Spleen (tissue), 11 donors: ENCODE measurements around the gene DOK7. TPM values are rescaled to one million over a fixed set of nuclear protein-coding genes. Genes with fewer than 3 reads are reported as not detected.

Source experiments
- DNase-seq: peaks from one replicate; pipeline ENCODE4 v3.0.0-alpha.2; 2020
- H3K27ac ChIP-seq, 8 donors: fragments of 200-600 bp; sonication (generic) in 7 of 8; 1 replicate in 4 of 8; 2 replicates in 4 of 8; pipeline versions ENCODE4 v1.5.0 to v1.8.0; 2016 to 2021; ENCODE audit warnings: inconsistent platforms in 4 of 8, mild to moderate bottlenecking in 4 of 8, moderate library complexity in 1 of 8
- H3K27me3 ChIP-seq, 7 donors: fragments of 200-600 bp; sonication (generic) in 6 of 7; replicated peaks in 1 of 7; 1 replicate in 4 of 7; 2 replicates in 3 of 7; pipeline versions ENCODE4 v1.5.0 to v1.8.0; 2016 to 2021; ENCODE audit warnings: inconsistent platforms in 3 of 7, mild to moderate bottlenecking in 1 of 7
- H3K36me3 ChIP-seq, 6 donors: fragments of 200-600 bp; sonication (generic) in 5 of 6; 1 replicate in 4 of 6; 2 replicates in 2 of 6; pipeline versions ENCODE4 v1.5.0 to v1.8.0; 2016 to 2021; ENCODE audit warnings: inconsistent platforms in 2 of 6
- H3K4me1 ChIP-seq, 6 donors: fragments of 200-600 bp; sonication (generic) in 5 of 6; 1 replicate in 3 of 6; 2 replicates in 3 of 6; pipeline versions ENCODE4 v1.5.0 to v1.8.0; 2016 to 2021; ENCODE audit warnings: inconsistent platforms in 3 of 6
- H3K4me3 ChIP-seq, 8 donors: fragments of 200-600 bp; sonication (generic) in 7 of 8; 1 replicate in 4 of 8; 2 replicates in 4 of 8; pipeline versions ENCODE4 v1.5.0 to v1.8.0; 2016 to 2021; ENCODE audit warnings: inconsistent platforms in 4 of 8, mild to moderate bottlenecking in 4 of 8, moderate library complexity in 2 of 8
- H3K9me3 ChIP-seq, 8 donors: fragments of 200-600 bp; sonication (generic) in 7 of 8; 1 replicate in 4 of 8; 2 replicates in 4 of 8; pipeline versions ENCODE4 v1.5.0 to v1.8.0; 2016 to 2021; ENCODE audit warnings: inconsistent platforms in 4 of 8
- CTCF ChIP-seq, 11 experiments: fragments of 200-600 bp in 7 of 11; fragments of 450-650 bp in 4 of 11; sonication (generic) in 4 of 11; IDR thresholded peaks in 8 of 11; conservative IDR thresholded peaks in 3 of 11; 1 replicate in 7 of 11; 2 replicates in 4 of 11; pipeline versions ENCODE4 v1.4.0 to v1.8.0; 2016 to 2021; ENCODE audit warnings: antibody characterized with exemption in 11 of 11, inconsistent platforms in 4 of 11, mild to moderate bottlenecking in 1 of 11
- POLR2A ChIP-seq, 3 donors: fragments of 450-650 bp; IDR thresholded peaks; one replicate each; pipeline ENCODE4 v1.5.1; 2017; ENCODE audit warnings: antibody characterized with exemption in 3 of 3, mild to moderate bottlenecking in 1 of 3
- POLR2AphosphoS5 ChIP-seq, 3 donors: sonication (generic); formaldehyde crosslinking; IDR thresholded peaks; one replicate each; pipeline ENCODE4 v1.5.1; 2017; ENCODE audit warnings: antibody characterized with exemption in 3 of 3
- WGBS, 5 donors: extraction: QIAGEN DNeasy Blood & Tissue Kit in 3 of 5; methylation state at CpG; one replicate each; pipeline versions ENCODE4 v1.1.5 to v1.1.7; 2013 to 2018; 5-methylcytosine and 5-hydroxymethylcytosine counted together
- intact Hi-C: fragments of 100-400 bp; cut with DNase I; formaldehyde crosslinking; loops from one replicate; pipeline ENCODE4 v1.15.0; 2023; ENCODE audit warnings: low total_unique reads
- polyA plus RNA-seq, 3 donors: library from polyadenylated mRNA; stranded (reverse); fragments of 200-250 nt; gene quantifications; one replicate each; pipeline ENCODE4 v1.2.1, GENCODE V29; 2013
- total RNA-seq, 7 donors: library from RNA; depleted of rRNA in 3 of 7; stranded (reverse); fragments of >200 nt in 3 of 7; fragmentation: NEBNext Ultra II Directional in 4 of 7; extraction: Animal tissue kit (Norgen Biotek cat#: 25700) in 4 of 7; gene quantifications; one replicate each; pipeline versions ENCODE4 v1.1.0 to v1.2.1, GENCODE V29; 2016 to 2021
- donor health status: healthy with polysubstance abuse.
- donor health status: DM: no; HTN: no; CAD: no; lungs with moderate emphysema.
- donor health status: DM: no; HTN: no; CAD: no.
- donor health status: Bipolar disorder and iron deficiency.
- donor health status: healthy.
- donor health status: DM: no; HTN: no; CAD: no.
- donor health status: DM: yes; HTN: yes; CAD: no.

Gene DOK7
- total and polyA plus RNA-seq, 10 donors: 0.69 to 13.5 (median 1.7) TPM

- WGBS, 5 donors: 64 to 92% (median 68%) methylated on average over 9 to 15 of the region's 15 CpGs
- no peak for TF ChIP-seq POLR2AphosphoS5 (IDR thresholded peaks at IDR 0.05)
- no peak for TF ChIP-seq CTCF (IDR thresholded peaks at IDR 0.05 in 8 of 11, conservative IDR thresholded peaks at IDR 0.05 in 3 of 11)
- TF ChIP-seq POLR2A (IDR thresholded peaks at IDR 0.05): no peak
- Histone ChIP-seq H3K4me1 (peaks cover 3 to 11% (median 8%) of the 10 kb centered on the region in 6 donors), H3K27ac (no peak overlapping the region), H3K9me3 (no peaks in the 10 kb centered on the region), H3K4me3 (no peak overlapping the region), H3K36me3 (no peaks in the 10 kb centered on the region), H3K27me3 (peaks cover 0 to 23% (median 0%) of the 10 kb centered on the region in 7 donors)
- DNase-seq: no peak
- intact Hi-C loops: loop anchor here (5.0 to 10.0 kb wide), 3 partner anchors 94 to 336 kb away; no protein-coding TSS in a partner anchor
Measured at GRCh38 chr4:3440979-3441500, 22.1 kb upstream of the DOK7 start.

- DNase-seq: no peak
Measured at GRCh38 chr4:3441501-3442459, 21.3 kb upstream of the DOK7 start, which contains the start of gene HGFAC. TSS of gene HGFAC (plus strand) at chr4:3441968. CDS start at chr4:3442002, 34 bp downstream.

GRCh38 chr4:3442460-3442958, 20.6 kb upstream of the DOK7 start:
- no peak for DNase-seq
- 75 to 88% (median 80%) methylated on average over 10 to 14 of the region's 14 CpGs for WGBS, 5 donors
- peaks cover 3 to 11% (median 8%) of the 10 kb centered on the region in 6 donors for H3K4me1 ChIP-seq
- intact Hi-C loops: loop anchor here (5.0 to 10.0 kb wide), 3 partner anchors 95 to 338 kb away; no protein-coding TSS in a partner anchor
- H3K4me3 ChIP-seq: no peak overlapping the region
- H3K27me3 ChIP-seq: peaks cover 0 to 23% (median 0%) of the 10 kb centered on the region in 7 donors
- H3K9me3 ChIP-seq: no peaks in the 10 kb centered on the region
- H3K36me3 ChIP-seq: no peaks in the 10 kb centered on the region
- H3K27ac ChIP-seq: no peak overlapping the region
- no peak for TF ChIP-seq CTCF (IDR thresholded peaks at IDR 0.05 in 8 of 11, conservative IDR thresholded peaks at IDR 0.05 in 3 of 11)
- TF ChIP-seq POLR2A (IDR thresholded peaks at IDR 0.05): no peak
- no peak for TF ChIP-seq POLR2AphosphoS5 (IDR thresholded peaks at IDR 0.05)

More at GRCh38 chr4:3441501-3442459, 21.3 kb upstream of the DOK7 start, which contains the start of gene HGFAC:
- Histone ChIP-seq H3K27ac (no peak within 1 kb of the TSS), H3K27me3 (peaks cover 0 to 23% (median 0%) of the 10 kb centered on the region in 7 donors), H3K4me3 (no peak within 1 kb of the TSS), H3K4me1 (peaks cover 3 to 11% (median 8%) of the 10 kb centered on the region in 6 donors), H3K9me3 (no peaks in the 10 kb centered on the region), H3K36me3 (no peaks in the 10 kb centered on the region)
- intact Hi-C loops: loop anchor here (5.0 to 10.0 kb wide), 3 partner anchors 94 to 337 kb away; no protein-coding TSS in a partner anchor
- TF ChIP-seq CTCF (IDR thresholded peaks at IDR 0.05 in 8 of 11, conservative IDR thresholded peaks at IDR 0.05 in 3 of 11): no peak
- 84 to 87% (median 85%) methylated on average over 21 to 27 of the region's 27 CpGs for WGBS, 5 donors
